Measurements from ENCODE around the gene NACC1. TPM values are rescaled to one million over a fixed set of nuclear protein-coding genes. Genes with fewer than 3 reads are reported as not detected.
A peak's percentile ranks its signal among the peaks of the same experiment; 100 is the strongest.

The NACC1 gene
- total and polyA plus RNA-seq, 2 of the 8 experiments (the other 6 are each of a cell fraction or from before 2014, with no cell fraction given), result 234 to 301 TPM

DNA sequence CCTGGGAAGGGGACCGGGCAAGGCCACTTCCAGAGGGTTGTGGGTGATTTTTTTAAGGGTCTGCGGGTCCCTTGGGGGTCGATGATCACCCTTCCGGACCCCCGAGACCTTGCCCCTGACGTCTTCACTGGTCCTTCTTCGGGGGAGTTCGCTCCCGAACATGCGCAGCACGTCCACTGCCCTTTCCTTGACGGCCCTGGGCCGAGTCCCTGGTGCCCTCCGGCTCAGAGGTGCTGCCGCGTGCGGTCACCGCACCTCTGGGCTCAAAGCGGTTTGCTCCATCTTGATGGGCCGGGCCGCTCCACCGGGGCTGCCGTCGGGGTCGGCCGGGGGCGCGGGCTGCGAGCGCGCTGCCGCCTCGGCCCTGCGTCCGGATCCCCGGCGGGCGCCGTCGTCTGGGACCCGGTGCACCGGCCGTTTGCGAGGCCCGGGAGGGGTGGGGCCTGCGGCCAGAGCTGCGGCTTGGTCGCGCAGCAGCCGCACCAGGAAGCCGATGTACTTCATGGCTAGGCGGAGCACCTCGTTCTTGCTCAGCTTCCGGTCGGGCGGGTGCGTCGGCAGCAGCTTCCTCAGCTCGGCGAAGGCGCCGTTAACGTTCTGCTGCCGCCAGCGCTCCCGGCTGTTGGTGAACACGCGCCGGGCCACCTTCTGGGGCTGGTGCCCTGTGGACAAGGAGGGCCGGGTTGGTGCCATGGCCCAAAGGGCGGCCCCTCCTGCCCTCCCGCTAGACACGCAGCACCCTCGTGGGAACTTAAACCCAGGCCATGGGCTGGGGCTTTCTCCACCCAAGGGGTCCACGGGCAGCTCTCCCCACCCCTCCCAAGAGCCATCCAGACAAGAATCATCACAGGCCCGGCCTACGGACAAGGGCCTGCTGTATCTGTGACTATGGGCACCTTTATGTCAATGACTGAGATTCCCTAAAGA lies 18.7 kb upstream of the NACC1 start (continued):
- TF ChIP-seq, protein P1, sequence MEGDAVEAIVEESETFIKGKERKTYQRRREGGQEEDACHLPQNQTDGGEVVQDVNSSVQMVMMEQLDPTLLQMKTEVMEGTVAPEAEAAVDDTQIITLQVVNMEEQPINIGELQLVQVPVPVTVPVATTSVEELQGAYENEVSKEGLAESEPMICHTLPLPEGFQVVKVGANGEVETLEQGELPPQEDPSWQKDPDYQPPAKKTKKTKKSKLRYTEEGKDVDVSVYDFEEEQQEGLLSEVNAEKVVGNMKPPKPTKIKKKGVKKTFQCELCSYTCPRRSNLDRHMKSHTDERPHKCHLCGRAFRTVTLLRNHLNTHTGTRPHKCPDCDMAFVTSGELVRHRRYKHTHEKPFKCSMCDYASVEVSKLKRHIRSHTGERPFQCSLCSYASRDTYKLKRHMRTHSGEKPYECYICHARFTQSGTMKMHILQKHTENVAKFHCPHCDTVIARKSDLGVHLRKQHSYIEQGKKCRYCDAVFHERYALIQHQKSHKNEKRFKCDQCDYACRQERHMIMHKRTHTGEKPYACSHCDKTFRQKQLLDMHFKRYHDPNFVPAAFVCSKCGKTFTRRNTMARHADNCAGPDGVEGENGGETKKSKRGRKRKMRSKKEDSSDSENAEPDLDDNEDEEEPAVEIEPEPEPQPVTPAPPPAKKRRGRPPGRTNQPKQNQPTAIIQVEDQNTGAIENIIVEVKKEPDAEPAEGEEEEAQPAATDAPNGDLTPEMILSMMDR (IDR thresholded peaks at IDR 0.05; ENCODE audit: control extremely low read depth in 1 of 3, insufficient read depth in 1 of 3, low read depth in 1 of 3, low read length in 3 of 3), result no peak
- TF ChIP-seq SAP30 (IDR thresholded peaks at IDR 0.05; ENCODE audit: insufficient read depth, insufficient replicate concordance, low read length), result no peak
- no peak for TF ChIP-seq POU5F1 (IDR thresholded peaks at IDR 0.05; ENCODE audit: low read depth, low read length)
- peak; percentile 97 for TF ChIP-seq SUZ12 (IDR thresholded peaks at IDR 0.05; ENCODE audit: low read length)
- TF ChIP-seq, protein P2, sequence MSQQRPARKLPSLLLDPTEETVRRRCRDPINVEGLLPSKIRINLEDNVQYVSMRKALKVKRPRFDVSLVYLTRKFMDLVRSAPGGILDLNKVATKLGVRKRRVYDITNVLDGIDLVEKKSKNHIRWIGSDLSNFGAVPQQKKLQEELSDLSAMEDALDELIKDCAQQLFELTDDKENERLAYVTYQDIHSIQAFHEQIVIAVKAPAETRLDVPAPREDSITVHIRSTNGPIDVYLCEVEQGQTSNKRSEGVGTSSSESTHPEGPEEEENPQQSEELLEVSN (IDR thresholded peaks at IDR 0.05), result peak; percentile 71
- no peak for TF ChIP-seq KDM1A (IDR thresholded peaks at IDR 0.05; ENCODE audit: borderline replicate concordance, low read length)
- TF ChIP-seq RBBP5 (IDR thresholded peaks at IDR 0.05; ENCODE audit: borderline replicate concordance, low read depth, low read length), result no peak; the same call in 1 of the 2 replicates
- no peak for TF ChIP-seq GTF2F1 (IDR thresholded peaks at IDR 0.05; ENCODE audit: borderline replicate concordance, low read depth, low read length)
- TF ChIP-seq, protein P3, sequence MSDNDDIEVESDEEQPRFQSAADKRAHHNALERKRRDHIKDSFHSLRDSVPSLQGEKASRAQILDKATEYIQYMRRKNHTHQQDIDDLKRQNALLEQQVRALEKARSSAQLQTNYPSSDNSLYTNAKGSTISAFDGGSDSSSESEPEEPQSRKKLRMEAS (IDR thresholded peaks at IDR 0.05), result peak; percentile 58; the same call in 1 of the 2 replicates
- TF ChIP-seq EP300 (IDR thresholded peaks at IDR 0.05; ENCODE audit: borderline replicate concordance in 1 of 2, low read depth in 2 of 2, low read length in 2 of 2), result no peak
- no peak for TF ChIP-seq CTBP2 (IDR thresholded peaks at IDR 0.05; ENCODE audit: borderline replicate concordance, insufficient read depth, insufficient read length, low read length)
- no peak for TF ChIP-seq TAF1 (IDR thresholded peaks at IDR 0.05; ENCODE audit: low read depth, low read length)
- peak; percentile 67; the same call in 1 of the 2 replicates for TF ChIP-seq GABPA (IDR thresholded peaks at IDR 0.05; ENCODE audit: borderline replicate concordance, insufficient read depth, low read length)
- no peak for TF ChIP-seq NANOG (IDR thresholded peaks at IDR 0.05; ENCODE audit: insufficient read depth, low read depth, low read length, poor library complexity, severe bottlenecking)
- peak; percentile 36 for TF ChIP-seq ASH2L (IDR thresholded peaks at IDR 0.05; ENCODE audit: low read length)
- TF ChIP-seq ZNF274 (IDR thresholded peaks at IDR 0.05; ENCODE audit: borderline replicate concordance, extremely low read depth, low read length), result no peak
- TF ChIP-seq BRCA1 (IDR thresholded peaks at IDR 0.05; ENCODE audit: low read depth, low read length), result no peak
- no peak for TF ChIP-seq CBX5 (IDR thresholded peaks at IDR 0.05; ENCODE audit: low read depth, low read length)

Data from H1 (cell line).